ENCODE data around the gene PDZD2.

The PDZD2 gene

DNA sequence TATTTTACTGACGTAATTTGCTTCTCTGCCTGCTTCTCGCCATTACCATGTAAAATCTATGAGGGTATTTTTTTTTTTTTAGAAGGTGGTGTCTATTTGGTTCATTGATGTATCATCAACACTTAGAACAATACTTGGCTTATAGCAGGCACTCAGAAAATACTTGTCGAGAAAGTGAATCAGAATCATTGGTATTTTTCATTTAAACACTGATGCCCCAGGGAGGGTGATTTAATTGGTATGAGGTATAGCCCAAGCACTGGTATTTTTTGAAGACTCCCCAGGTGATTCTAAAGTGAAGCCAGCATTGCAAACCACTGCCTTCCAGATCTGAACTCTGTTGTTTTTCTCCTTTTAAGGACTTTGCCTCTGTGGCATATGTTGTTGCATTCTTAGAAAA, 16.6 kb downstream of the PDZD2 start:
- WGBS, 2 experiments, result 100% methylated on average over 1 to 3 of the region's 3 CpGs
- H3K27ac ChIP-seq (ENCODE audit: insufficient read depth, low read depth, low read length, poor library complexity, severe bottlenecking), result no peak overlapping the region
- H3K36me3 ChIP-seq (ENCODE audit: control insufficient read depth, insufficient read depth, low read length), result no peaks in the 10 kb centered on the region
- no peaks in the 10 kb centered on the region for H3K27me3 ChIP-seq (ENCODE audit: control insufficient read depth, insufficient read depth, low read length, poor library complexity, severe bottlenecking)
- no peaks in the 10 kb centered on the region for H3K9me3 ChIP-seq (ENCODE audit: control insufficient read depth, low read length)
- no peak overlapping the region for H3K4me3 ChIP-seq (ENCODE audit: insufficient read depth, low read depth, low read length)
- peaks cover 6% of the 10 kb centered on the region for H3K4me1 ChIP-seq (ENCODE audit: control insufficient read depth, insufficient read depth, low read length)

DNA sequence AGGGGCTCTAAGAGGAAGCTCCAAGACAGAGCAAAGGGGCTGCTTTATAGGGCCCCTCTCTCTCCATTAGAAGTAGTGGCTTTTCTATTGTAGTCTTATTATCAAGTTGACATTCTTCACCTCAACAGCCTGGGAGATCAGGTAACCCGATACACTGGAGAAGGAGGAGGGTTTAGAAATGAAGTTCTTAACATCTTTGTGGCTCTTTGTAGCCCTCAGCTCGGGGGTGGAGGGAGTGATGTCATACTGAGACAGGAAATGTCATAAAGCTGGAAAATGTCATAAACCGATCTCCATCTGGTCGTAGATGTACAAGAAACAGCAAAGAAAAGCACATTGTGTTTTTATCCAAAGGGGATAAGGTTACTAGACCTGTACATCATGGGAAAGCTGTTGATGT, 17.9 kb downstream of the PDZD2 start:
- 72 to 76% methylated on average over 4 of the region's 4 CpGs for WGBS, 2 experiments
- Histone ChIP-seq H3K4me1 (ENCODE audit: control insufficient read depth, insufficient read depth, low read length) (peaks cover 6% of the 10 kb centered on the region), H3K27ac (ENCODE audit: insufficient read depth, low read depth, low read length, poor library complexity, severe bottlenecking) (no peak overlapping the region), H3K4me3 (ENCODE audit: insufficient read depth, low read depth, low read length) (no peak overlapping the region), H3K9me3 (ENCODE audit: control insufficient read depth, low read length) (no peaks in the 10 kb centered on the region), H3K36me3 (ENCODE audit: control insufficient read depth, insufficient read depth, low read length) (no peaks in the 10 kb centered on the region), H3K27me3 (ENCODE audit: control insufficient read depth, insufficient read depth, low read length, poor library complexity, severe bottlenecking) (no peaks in the 10 kb centered on the region)

GRCh38 chr5:31657315-31657979, 18.5 kb downstream of the PDZD2 start:
- WGBS, 2 experiments, result 90 to 94% methylated on average over 11 of the region's 11 CpGs

GRCh38 chr5:31661257-31661656, 22.3 kb downstream of the PDZD2 start:
- Histone ChIP-seq H3K4me3 (ENCODE audit: insufficient read depth, low read depth, low read length) (no peak overlapping the region), H3K36me3 (ENCODE audit: control insufficient read depth, insufficient read depth, low read length) (no peaks in the 10 kb centered on the region), H3K27me3 (ENCODE audit: control insufficient read depth, insufficient read depth, low read length, poor library complexity, severe bottlenecking) (no peaks in the 10 kb centered on the region), H3K4me1 (ENCODE audit: control insufficient read depth, insufficient read depth, low read length) (peaks cover 6% of the 10 kb centered on the region), H3K27ac (ENCODE audit: insufficient read depth, low read depth, low read length, poor library complexity, severe bottlenecking) (no peak overlapping the region), H3K9me3 (ENCODE audit: control insufficient read depth, low read length) (no peaks in the 10 kb centered on the region)
- 83 to 96% methylated on average over 4 of the region's 4 CpGs for WGBS, 2 experiments

More at GRCh38 chr5:31657315-31657979, 18.5 kb downstream of the PDZD2 start:
- Histone ChIP-seq H3K4me3 (ENCODE audit: insufficient read depth, low read depth, low read length) (no peak overlapping the region), H3K9me3 (ENCODE audit: control insufficient read depth, low read length) (no peaks in the 10 kb centered on the region), H3K27me3 (ENCODE audit: control insufficient read depth, insufficient read depth, low read length, poor library complexity, severe bottlenecking) (no peaks in the 10 kb centered on the region), H3K4me1 (ENCODE audit: control insufficient read depth, insufficient read depth, low read length) (peaks cover 6% of the 10 kb centered on the region), H3K36me3 (ENCODE audit: control insufficient read depth, insufficient read depth, low read length) (no peaks in the 10 kb centered on the region), H3K27ac (ENCODE audit: insufficient read depth, low read depth, low read length, poor library complexity, severe bottlenecking) (no peak overlapping the region)

DNA sequence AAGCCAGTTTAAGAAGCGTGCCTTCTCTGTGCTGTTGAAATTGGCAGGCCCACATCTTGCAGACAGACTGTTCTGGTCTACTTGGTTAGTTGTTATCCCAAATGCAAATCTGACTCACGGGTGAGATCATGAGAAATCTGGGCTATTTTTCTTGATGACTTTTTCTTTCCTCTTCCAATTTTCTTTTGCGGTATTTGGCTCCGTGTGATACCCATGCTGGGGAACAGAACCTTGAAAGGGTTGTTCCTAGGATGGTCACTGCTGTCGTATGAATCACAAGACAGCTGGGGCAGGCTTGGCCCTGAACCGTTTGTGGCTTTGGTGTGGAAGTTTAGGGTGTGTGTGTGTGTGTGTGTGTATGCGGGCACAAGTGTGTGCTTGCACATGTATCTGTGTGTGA, 24.6 kb downstream of the PDZD2 start:
- H3K36me3 ChIP-seq (ENCODE audit: control insufficient read depth, insufficient read depth, low read length), result no peaks in the 10 kb centered on the region
- no peak overlapping the region for H3K27ac ChIP-seq (ENCODE audit: insufficient read depth, low read depth, low read length, poor library complexity, severe bottlenecking)
- 77 to 79% methylated on average over 7 of the region's 7 CpGs for WGBS, 2 experiments
- H3K27me3 ChIP-seq (ENCODE audit: control insufficient read depth, insufficient read depth, low read length, poor library complexity, severe bottlenecking), result no peaks in the 10 kb centered on the region
- H3K9me3 ChIP-seq (ENCODE audit: control insufficient read depth, low read length), result no peaks in the 10 kb centered on the region
- no peak overlapping the region for H3K4me3 ChIP-seq (ENCODE audit: insufficient read depth, low read depth, low read length)
- no peaks in the 10 kb centered on the region for H3K4me1 ChIP-seq (ENCODE audit: control insufficient read depth, insufficient read depth, low read length)

DNA sequence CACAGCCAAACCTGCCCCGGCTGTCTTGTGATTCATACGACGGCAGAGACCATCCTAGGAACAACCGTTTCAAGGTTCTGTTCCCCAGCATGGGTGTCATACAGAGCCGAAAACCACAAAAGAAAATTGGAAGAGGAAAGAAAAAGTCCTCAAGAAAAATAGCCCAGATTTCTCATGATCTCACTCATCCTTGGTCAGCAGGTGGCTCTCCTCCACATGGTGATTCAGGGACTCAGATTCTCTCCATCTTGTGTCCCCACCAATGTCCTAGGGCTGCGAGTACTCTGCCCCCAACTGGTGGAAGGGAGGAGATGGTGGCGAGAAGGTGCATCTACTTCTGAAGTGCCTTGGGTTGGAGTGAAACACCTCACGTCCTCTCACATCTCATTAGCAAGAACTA, 25.6 kb downstream of the PDZD2 start:
- Histone ChIP-seq H3K4me3 (ENCODE audit: insufficient read depth, low read depth, low read length) (no peak overlapping the region), H3K9me3 (ENCODE audit: control insufficient read depth, low read length) (no peaks in the 10 kb centered on the region), H3K36me3 (ENCODE audit: control insufficient read depth, insufficient read depth, low read length) (no peaks in the 10 kb centered on the region), H3K4me1 (ENCODE audit: control insufficient read depth, insufficient read depth, low read length) (no peaks in the 10 kb centered on the region), H3K27me3 (ENCODE audit: control insufficient read depth, insufficient read depth, low read length, poor library complexity, severe bottlenecking) (no peaks in the 10 kb centered on the region), H3K27ac (ENCODE audit: insufficient read depth, low read depth, low read length, poor library complexity, severe bottlenecking) (no peak overlapping the region)
- 77 to 82% methylated on average over 7 to 8 of the region's 8 CpGs for WGBS, 2 experiments

- Histone ChIP-seq H3K9me3 (ENCODE audit: control insufficient read depth, low read length) (no peaks in the 10 kb centered on the region), H3K4me3 (ENCODE audit: insufficient read depth, low read depth, low read length) (no peak overlapping the region), H3K27ac (ENCODE audit: insufficient read depth, low read depth, low read length, poor library complexity, severe bottlenecking) (no peak overlapping the region), H3K36me3 (ENCODE audit: control insufficient read depth, insufficient read depth, low read length) (no peaks in the 10 kb centered on the region), H3K27me3 (ENCODE audit: control insufficient read depth, insufficient read depth, low read length, poor library complexity, severe bottlenecking) (no peaks in the 10 kb centered on the region), H3K4me1 (ENCODE audit: control insufficient read depth, insufficient read depth, low read length) (no peaks in the 10 kb centered on the region)
- WGBS, 2 experiments, result 89 to 91% methylated on average over 9 of the region's 9 CpGs
Measured at GRCh38 chr5:31671339-31671741, 32.4 kb downstream of the PDZD2 start.

DNA sequence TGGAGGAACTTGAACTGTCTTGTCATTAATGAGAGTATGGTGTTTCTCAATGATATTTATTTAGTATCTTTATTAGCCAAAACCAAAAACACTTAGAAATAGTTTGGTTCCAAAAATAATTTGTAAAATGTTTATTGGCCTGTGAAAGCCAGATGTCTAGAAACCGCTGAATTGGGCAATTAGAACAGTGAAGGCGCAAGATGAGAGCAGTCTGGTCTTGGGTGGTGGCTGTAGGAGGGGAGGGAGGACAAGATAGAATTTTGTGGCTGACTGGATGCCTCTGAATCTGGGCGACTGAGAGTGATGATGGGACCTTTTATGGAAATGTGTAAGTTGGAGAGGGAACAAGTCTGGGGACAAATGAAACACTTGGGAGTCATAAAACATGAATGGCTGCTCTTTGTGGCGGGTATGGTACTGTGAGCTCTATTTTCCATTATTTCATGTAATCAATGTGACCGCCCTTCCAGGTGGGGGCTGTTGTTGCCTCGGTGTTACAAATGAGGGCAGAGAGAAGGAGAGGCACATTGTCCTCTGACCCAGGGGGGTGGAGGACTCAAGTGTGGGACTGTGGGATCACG, 35.5 kb downstream of the PDZD2 start:
- Histone ChIP-seq H3K4me1 (ENCODE audit: control insufficient read depth, insufficient read depth, low read length) (no peaks in the 10 kb centered on the region), H3K9me3 (ENCODE audit: control insufficient read depth, low read length) (no peaks in the 10 kb centered on the region), H3K36me3 (ENCODE audit: control insufficient read depth, insufficient read depth, low read length) (no peaks in the 10 kb centered on the region), H3K4me3 (ENCODE audit: insufficient read depth, low read depth, low read length) (no peak overlapping the region), H3K27me3 (ENCODE audit: control insufficient read depth, insufficient read depth, low read length, poor library complexity, severe bottlenecking) (no peaks in the 10 kb centered on the region), H3K27ac (ENCODE audit: insufficient read depth, low read depth, low read length, poor library complexity, severe bottlenecking) (no peak overlapping the region)
- WGBS, 2 experiments, result 94 to 97% methylated on average over 7 of the region's 7 CpGs

- no peak overlapping the region for H3K27ac ChIP-seq (ENCODE audit: insufficient read depth, low read depth, low read length, poor library complexity, severe bottlenecking)
- no peaks in the 10 kb centered on the region for H3K4me1 ChIP-seq (ENCODE audit: control insufficient read depth, insufficient read depth, low read length)
- H3K4me3 ChIP-seq (ENCODE audit: insufficient read depth, low read depth, low read length), result no peak overlapping the region
- no peaks in the 10 kb centered on the region for H3K36me3 ChIP-seq (ENCODE audit: control insufficient read depth, insufficient read depth, low read length)
- H3K9me3 ChIP-seq (ENCODE audit: control insufficient read depth, low read length), result no peaks in the 10 kb centered on the region
- WGBS, 2 experiments, result 90 to 92% methylated on average over 6 of the region's 6 CpGs
- no peaks in the 10 kb centered on the region for H3K27me3 ChIP-seq (ENCODE audit: control insufficient read depth, insufficient read depth, low read length, poor library complexity, severe bottlenecking)
Measured at GRCh38 chr5:31675472-31675871, 36.5 kb downstream of the PDZD2 start.

DNA sequence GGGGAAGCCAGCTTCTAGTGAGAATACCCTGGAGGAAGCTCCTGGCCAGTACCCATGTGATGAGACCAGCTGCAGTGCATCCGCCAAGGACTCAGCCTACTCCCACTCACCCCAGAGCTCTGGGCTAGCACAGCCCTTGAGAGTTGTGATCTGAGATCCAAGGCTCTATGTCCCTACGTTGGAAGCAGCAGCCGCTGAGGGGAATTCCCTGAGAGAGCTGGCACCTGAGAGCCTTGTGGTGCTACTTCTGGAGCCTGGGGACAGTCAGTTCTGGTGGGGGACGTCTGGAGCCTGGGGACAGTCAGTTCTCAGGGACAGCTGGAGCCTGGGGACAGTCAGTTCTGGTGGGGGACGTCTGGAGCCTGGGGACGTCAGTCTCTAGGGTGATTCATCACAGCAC, 39.2 kb downstream of the PDZD2 start:
- H3K9me3 ChIP-seq (ENCODE audit: control insufficient read depth, low read length), result no peaks in the 10 kb centered on the region
- no peaks in the 10 kb centered on the region for H3K27me3 ChIP-seq (ENCODE audit: control insufficient read depth, insufficient read depth, low read length, poor library complexity, severe bottlenecking)
- no peak overlapping the region for H3K4me3 ChIP-seq (ENCODE audit: insufficient read depth, low read depth, low read length)
- no peaks in the 10 kb centered on the region for H3K36me3 ChIP-seq (ENCODE audit: control insufficient read depth, insufficient read depth, low read length)
- 60 to 71% methylated on average over 6 of the region's 6 CpGs for WGBS, 2 experiments
- H3K4me1 ChIP-seq (ENCODE audit: control insufficient read depth, insufficient read depth, low read length), result no peaks in the 10 kb centered on the region
- no peak overlapping the region for H3K27ac ChIP-seq (ENCODE audit: insufficient read depth, low read depth, low read length, poor library complexity, severe bottlenecking)
